Measurements from ENCODE around the gene UQCC2.

The UQCC2 gene

GRCh38 chr6:33732385-33732784, 20.9 kb upstream of the UQCC2 start:
- no peak for ATAC-seq
- TF ChIP-seq ZFP30 (CRISPR knock-in tag; IDR thresholded peaks at IDR 0.05) (no peak), TOX (CRISPR knock-in tag; IDR thresholded peaks at IDR 0.05; ENCODE audit: borderline replicate concordance) (no peak), ZFP3 (CRISPR knock-in tag; IDR thresholded peaks at IDR 0.05) (no peak), ARNTL (CRISPR knock-in tag; IDR thresholded peaks at IDR 0.05; ENCODE audit: borderline replicate concordance, low read depth) (no peak), ESRRG (CRISPR knock-in tag; IDR thresholded peaks at IDR 0.05) (no peak), ZNF565 (CRISPR knock-in tag; conservative IDR thresholded peaks at IDR 0.05; ENCODE audit: low read depth) (no peak), BACH2 (CRISPR knock-in tag; IDR thresholded peaks at IDR 0.05; ENCODE audit: borderline replicate concordance) (no peak), OSR1 (CRISPR knock-in tag; IDR thresholded peaks at IDR 0.05) (no peak), PATZ1 (CRISPR knock-in tag; IDR thresholded peaks at IDR 0.05; ENCODE audit: borderline replicate concordance) (no peak), SNAI2 (CRISPR knock-in tag; IDR thresholded peaks at IDR 0.05) (no peak), ZC3H10 (CRISPR knock-in tag; IDR thresholded peaks at IDR 0.05) (no peak), PPARA (CRISPR knock-in tag; IDR thresholded peaks at IDR 0.05; ENCODE audit: borderline replicate concordance) (no peak), TCF4 (CRISPR knock-in tag; IDR thresholded peaks at IDR 0.05; ENCODE audit: borderline replicate concordance) (no peak), CSDC2 (CRISPR knock-in tag; IDR thresholded peaks at IDR 0.05) (no peak), TSHZ2 (CRISPR knock-in tag; IDR thresholded peaks at IDR 0.05) (no peak)
- TF ChIP-seq, protein P1, sequence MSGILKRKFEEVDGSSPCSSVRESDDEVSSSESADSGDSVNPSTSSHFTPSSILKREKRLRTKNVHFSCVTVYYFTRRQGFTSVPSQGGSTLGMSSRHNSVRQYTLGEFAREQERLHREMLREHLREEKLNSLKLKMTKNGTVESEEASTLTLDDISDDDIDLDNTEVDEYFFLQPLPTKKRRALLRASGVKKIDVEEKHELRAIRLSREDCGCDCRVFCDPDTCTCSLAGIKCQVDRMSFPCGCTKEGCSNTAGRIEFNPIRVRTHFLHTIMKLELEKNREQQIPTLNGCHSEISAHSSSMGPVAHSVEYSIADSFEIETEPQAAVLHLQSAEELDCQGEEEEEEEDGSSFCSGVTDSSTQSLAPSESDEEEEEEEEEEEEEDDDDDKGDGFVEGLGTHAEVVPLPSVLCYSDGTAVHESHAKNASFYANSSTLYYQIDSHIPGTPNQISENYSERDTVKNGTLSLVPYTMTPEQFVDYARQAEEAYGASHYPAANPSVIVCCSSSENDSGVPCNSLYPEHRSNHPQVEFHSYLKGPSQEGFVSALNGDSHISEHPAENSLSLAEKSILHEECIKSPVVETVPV (CRISPR knock-in tag; IDR thresholded peaks at IDR 0.05), result no peak
- TF ChIP-seq, protein P2, sequence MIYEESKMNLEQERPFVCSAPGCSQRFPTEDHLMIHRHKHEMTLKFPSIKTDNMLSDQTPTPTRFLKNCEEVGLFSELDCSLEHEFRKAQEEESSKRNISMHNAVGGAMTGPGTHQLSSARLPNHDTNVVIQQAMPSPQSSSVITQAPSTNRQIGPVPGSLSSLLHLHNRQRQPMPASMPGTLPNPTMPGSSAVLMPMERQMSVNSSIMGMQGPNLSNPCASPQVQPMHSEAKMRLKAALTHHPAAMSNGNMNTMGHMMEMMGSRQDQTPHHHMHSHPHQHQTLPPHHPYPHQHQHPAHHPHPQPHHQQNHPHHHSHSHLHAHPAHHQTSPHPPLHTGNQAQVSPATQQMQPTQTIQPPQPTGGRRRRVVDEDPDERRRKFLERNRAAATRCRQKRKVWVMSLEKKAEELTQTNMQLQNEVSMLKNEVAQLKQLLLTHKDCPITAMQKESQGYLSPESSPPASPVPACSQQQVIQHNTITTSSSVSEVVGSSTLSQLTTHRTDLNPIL (CRISPR knock-in tag; IDR thresholded peaks at IDR 0.05; ENCODE audit: low read depth), result no peak

- no peak for TF ChIP-seq ZNF70 (CRISPR knock-in tag; IDR thresholded peaks at IDR 0.05)
- TF ChIP-seq RARB (CRISPR knock-in tag; IDR thresholded peaks at IDR 0.05), result no peak
- no peak for TF ChIP-seq ZNF8 (CRISPR knock-in tag; IDR thresholded peaks at IDR 0.05)
- TF ChIP-seq ZNF565 (CRISPR knock-in tag; conservative IDR thresholded peaks at IDR 0.05; ENCODE audit: low read depth), result no peak
- TF ChIP-seq, protein P2 (CRISPR knock-in tag; IDR thresholded peaks at IDR 0.05; ENCODE audit: low read depth), result no peak
- no peak for TF ChIP-seq ZC3H10 (CRISPR knock-in tag; IDR thresholded peaks at IDR 0.05)
- no peak for TF ChIP-seq PATZ1 (CRISPR knock-in tag; IDR thresholded peaks at IDR 0.05; ENCODE audit: borderline replicate concordance)
- TF ChIP-seq, protein P1 (CRISPR knock-in tag; IDR thresholded peaks at IDR 0.05), result no peak
- TF ChIP-seq TOX (CRISPR knock-in tag; IDR thresholded peaks at IDR 0.05; ENCODE audit: borderline replicate concordance), result no peak
- TF ChIP-seq SNAI2 (CRISPR knock-in tag; IDR thresholded peaks at IDR 0.05), result no peak
- TF ChIP-seq TSHZ2 (CRISPR knock-in tag; IDR thresholded peaks at IDR 0.05), result no peak
- TF ChIP-seq ZFP30 (CRISPR knock-in tag; IDR thresholded peaks at IDR 0.05), result no peak
- TF ChIP-seq TCF4 (CRISPR knock-in tag; IDR thresholded peaks at IDR 0.05; ENCODE audit: borderline replicate concordance), result no peak
- no peak for TF ChIP-seq ZFP3 (CRISPR knock-in tag; IDR thresholded peaks at IDR 0.05)
- ATAC-seq, result no peak
Measured at GRCh38 chr6:33731751-33732282, 20.3 kb upstream of the UQCC2 start.
